Activated B cell treated with CpG ODN at 0.5 μM for 24 hours (primary cell): ENCODE results near the gene MMEL1. TPM values are rescaled to one million over a fixed set of nuclear protein-coding genes. Genes with fewer than 3 reads are reported as not detected.

Source experiments
- ATAC-seq: fragments of 200-7000 bp; cut with Tn5 transposase; one replicate; pipeline ENCODE4 v1.10.0; 2021; ENCODE audit warnings: low read depth, mild to moderate bottlenecking, moderate library complexity
- CTCF ChIA-PET: fragments of 350-600 bp; sonication (Branson Sonifier 250); formaldehyde crosslinking; loops from one replicate; lab custom pipeline; 2021; ENCODE audit warnings: antibody characterized with exemption; lab: Charles Lee
- POLR2A ChIA-PET: fragments of 350-600 bp; sonication (Branson Sonifier 250); formaldehyde crosslinking; loops from one replicate; lab custom pipeline; 2021; ENCODE audit warnings: antibody characterized with exemption; lab: Charles Lee
- DNase-seq: peaks from one replicate; pipeline ENCODE4 v3.0.0; 2022
- H3K27ac Mint-ChIP-seq: one replicate; pipeline ENCODE4 v1.8.0; 2020; ENCODE audit warnings: mixed read lengths
- H3K27me3 Mint-ChIP-seq: one replicate; pipeline ENCODE4 v1.8.0; 2021; ENCODE audit warnings: mixed read lengths
- H3K36me3 Mint-ChIP-seq: one replicate; pipeline ENCODE4 v1.8.0; 2021; ENCODE audit warnings: low read depth, mixed read lengths
- H3K4me1 Mint-ChIP-seq: one replicate; pipeline ENCODE4 v1.8.0; 2021; ENCODE audit warnings: mixed read lengths
- H3K4me3 Mint-ChIP-seq: one replicate; pipeline ENCODE4 v1.8.0; 2020; ENCODE audit warnings: mild to moderate bottlenecking, mixed read lengths
- H3K9me3 Mint-ChIP-seq: one replicate; pipeline ENCODE4 v1.8.0; 2020; ENCODE audit warnings: mixed read lengths
- CTCF ChIP-seq: fragments of 200-600 bp; IDR thresholded peaks from one replicate; pipeline ENCODE4 v1.8.0; 2022; ENCODE audit warnings: antibody characterized with exemption, mild to moderate bottlenecking
- intact Hi-C: fragments of 100-400 bp; cut with micrococcal nuclease; formaldehyde crosslinking; loops from one replicate; pipeline ENCODE4 v1.15.1; 2024
- total RNA-seq: library from RNA; stranded (reverse); gene quantifications from 2 replicates; pipeline ENCODE4 v1.2.3, GENCODE V29; 2022

MMEL1 gene
- total RNA-seq, 1 donor from 2014 or later, result not detected

- Mint-ChIP-seq H3K9me3 (peaks cover 2% of the 10 kb centered on the region), H3K4me3 (no peak overlapping the region), H3K36me3 (peaks cover 2% of the 10 kb centered on the region), H3K27ac (no peak overlapping the region), H3K4me1 (peaks cover 11% of the 10 kb centered on the region), H3K27me3 (no peaks in the 10 kb centered on the region)
- POLR2A ChIA-PET, result interaction anchor here (1.6 kb wide), 2 partner anchors 83 to 113 kb away, joined by 4 to 5 read pairs; partner anchors contain the start of genes PANK4 and TNFRSF14
- ATAC-seq, result no peak
- no peak for DNase-seq
- intact Hi-C loops, result loop anchor here (10.0 kb wide), 4 partner anchors 445 to 1265 kb away; partner anchors contain the start of genes C1orf174, FAAP20 and TPRG1L
- TF ChIP-seq CTCF, result no peak
- CTCF ChIA-PET, result no interaction called here
Observed at GRCh38 chr1:2639607-2640521, 7.0 kb upstream of the MMEL1 start.

GRCh38 chr1:2639203-2639602, 6.4 kb upstream of the MMEL1 start:
- no peaks in the 10 kb centered on the region for H3K27me3 Mint-ChIP-seq
- H3K9me3 Mint-ChIP-seq, result peaks cover 2% of the 10 kb centered on the region
- ChIA-PET CTCF (no interaction called here), POLR2A (interaction anchor here (1.6 kb wide), 1 partner anchor 83 kb away, joined by 4 read pairs; the partner anchor contains the start of gene TNFRSF14)
- DNase-seq (no peak), ATAC-seq (no peak)
- no peak for TF ChIP-seq CTCF
- no peak overlapping the region for H3K27ac Mint-ChIP-seq
- H3K4me1 Mint-ChIP-seq, result peaks cover 11% of the 10 kb centered on the region
- peaks cover 2% of the 10 kb centered on the region for H3K36me3 Mint-ChIP-seq
- intact Hi-C loops, result no loop called here
- H3K4me3 Mint-ChIP-seq, result no peak overlapping the region

DNA sequence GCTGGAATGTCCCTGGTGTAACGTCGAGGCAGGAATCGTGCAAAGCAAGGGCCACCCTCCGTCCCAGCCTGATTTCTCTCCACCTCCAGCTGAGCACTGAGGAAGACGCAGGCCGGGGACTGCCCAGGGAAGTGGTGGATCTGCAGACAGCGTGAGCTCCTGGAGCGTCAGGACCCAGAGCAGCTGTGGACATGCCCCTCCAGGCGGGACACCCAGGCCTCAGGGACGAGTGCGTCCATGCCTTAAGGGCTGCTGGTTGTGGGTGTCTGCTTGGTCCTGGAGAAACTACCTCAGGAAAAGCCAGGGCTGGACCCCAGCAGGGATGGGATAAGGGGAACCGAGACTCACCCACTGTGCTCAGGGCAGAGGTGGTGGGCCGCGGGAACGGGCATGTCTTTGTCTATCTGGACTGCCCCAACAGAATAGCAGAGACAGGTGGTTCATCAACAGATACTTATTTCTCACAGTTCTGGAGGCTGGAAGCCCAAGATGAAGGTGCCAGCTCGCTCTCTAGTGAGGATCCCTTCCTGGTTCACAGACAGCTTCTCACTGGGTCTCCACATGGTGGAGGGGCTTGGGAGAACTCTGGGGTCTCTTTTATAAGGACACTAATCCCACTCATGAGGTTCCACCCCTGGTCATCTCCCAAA, 5.8 kb upstream of the MMEL1 start:
- no peak overlapping the region for H3K4me3 Mint-ChIP-seq
- intact Hi-C loops, result no loop called here
- peaks cover 2% of the 10 kb centered on the region for H3K36me3 Mint-ChIP-seq
- DNase-seq (no peak), ATAC-seq (no peak)
- no peak for TF ChIP-seq CTCF
- CTCF ChIA-PET, result no interaction called here
- no peaks in the 10 kb centered on the region for H3K27me3 Mint-ChIP-seq
- peaks cover 2% of the 10 kb centered on the region for H3K9me3 Mint-ChIP-seq
- H3K4me1 Mint-ChIP-seq, result peaks cover 11% of the 10 kb centered on the region
- POLR2A ChIA-PET, result interaction anchor here (1.6 kb wide), 1 partner anchor 8 kb away, joined by 3 read pairs; no protein-coding TSS in a partner anchor
- no peak overlapping the region for H3K27ac Mint-ChIP-seq

DNA sequence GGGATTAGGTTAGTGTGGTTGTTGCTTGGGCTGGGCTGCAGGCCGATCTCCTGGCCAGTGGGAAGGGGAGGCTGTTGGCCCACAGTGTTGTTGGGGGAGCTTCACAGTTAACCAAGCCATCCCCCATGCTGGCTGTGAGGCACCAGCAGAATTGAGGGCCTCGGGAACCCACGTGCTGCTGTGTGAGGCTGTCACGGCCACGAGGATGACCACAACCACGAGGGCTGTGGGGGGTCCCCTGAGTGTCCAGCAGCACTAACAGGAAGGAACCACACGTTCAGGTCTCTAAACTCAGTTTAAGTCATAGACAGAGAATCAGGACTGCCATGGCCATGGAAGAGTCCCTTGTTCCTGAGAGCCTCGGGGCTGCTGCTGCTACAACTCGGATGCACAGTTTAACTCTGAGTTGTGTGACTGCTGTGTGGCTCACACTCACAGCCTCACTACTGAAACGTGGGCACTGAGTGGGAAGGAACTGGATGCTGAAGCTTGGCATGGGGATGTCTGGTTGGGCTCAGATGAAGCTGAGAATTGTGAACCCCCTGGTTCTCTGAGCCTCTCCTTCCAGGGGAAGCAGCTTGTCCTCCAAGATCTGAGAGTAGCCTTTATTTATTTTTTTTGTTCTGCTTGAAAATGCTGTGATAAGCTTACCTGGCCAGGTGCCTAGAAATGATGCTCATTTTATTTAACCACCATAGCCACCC, 4.8 kb upstream of the MMEL1 start:
- CTCF ChIA-PET, result no interaction called here
- Mint-ChIP-seq H3K9me3 (peaks cover 2% of the 10 kb centered on the region), H3K4me1 (peaks cover 6% of the 10 kb centered on the region), H3K36me3 (peaks cover 2% of the 10 kb centered on the region), H3K27me3 (peaks cover 2% of the 10 kb centered on the region), H3K4me3 (no peak overlapping the region), H3K27ac (no peak overlapping the region)
- POLR2A ChIA-PET, result interaction anchor here (1.6 kb wide), 1 partner anchor 9 kb away, joined by 3 read pairs; no protein-coding TSS in a partner anchor
- no peak for ATAC-seq
- intact Hi-C loops, result no loop called here
- TF ChIP-seq CTCF, result no peak
- DNase-seq, result no peak
